ENCODE measurements around the gene GTF3C6. TPM values are rescaled to one million over a fixed set of nuclear protein-coding genes. Genes with fewer than 3 reads are reported as not detected.
"Not testable (repeated sequence)": the region's sequence is repeated elsewhere in the genome, so short reads cannot be mapped to it uniquely, and the experiment has no call there.

Gene GTF3C6
- total and polyA plus RNA-seq, 11 donors, result 55.4 to 154 (median 104) TPM

DNA sequence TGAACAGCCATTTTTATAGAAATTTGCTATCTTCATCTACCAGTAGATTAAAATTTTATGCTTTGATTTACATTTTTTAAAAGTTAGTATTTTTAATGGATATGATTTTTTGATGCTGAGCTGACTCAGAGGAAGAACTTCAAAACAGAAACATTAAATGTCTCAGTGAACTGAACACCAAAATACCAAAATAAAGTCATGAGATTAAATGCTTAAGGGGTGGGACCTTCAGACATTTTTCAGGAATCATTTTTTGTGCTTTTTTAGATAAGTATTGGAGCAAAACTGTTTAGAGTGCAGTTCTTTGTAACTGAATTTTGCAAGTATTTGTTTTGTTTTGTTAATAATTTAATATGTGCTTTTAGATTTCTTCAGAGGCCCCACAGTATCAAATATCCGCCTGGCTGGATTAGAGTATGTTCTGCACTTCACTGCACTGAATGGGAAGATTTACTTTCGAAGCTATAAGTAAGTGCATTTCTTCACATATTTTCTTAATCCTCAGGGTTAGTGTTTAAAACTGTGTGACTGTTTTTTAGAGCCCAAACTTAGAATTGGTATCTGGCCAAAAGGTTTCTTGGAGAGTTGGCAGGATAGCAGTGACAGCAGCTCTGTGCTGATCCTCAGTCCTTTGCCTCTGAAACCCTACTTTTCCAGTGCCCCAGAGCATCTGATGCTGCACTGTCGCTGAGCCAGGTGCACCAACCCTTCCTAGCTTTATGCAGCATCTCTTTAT is 57.1 kb downstream of the GTF3C6 start:
- H3K27ac ChIP-seq, result no peak overlapping the region
- TF ChIP-seq, protein P1, sequence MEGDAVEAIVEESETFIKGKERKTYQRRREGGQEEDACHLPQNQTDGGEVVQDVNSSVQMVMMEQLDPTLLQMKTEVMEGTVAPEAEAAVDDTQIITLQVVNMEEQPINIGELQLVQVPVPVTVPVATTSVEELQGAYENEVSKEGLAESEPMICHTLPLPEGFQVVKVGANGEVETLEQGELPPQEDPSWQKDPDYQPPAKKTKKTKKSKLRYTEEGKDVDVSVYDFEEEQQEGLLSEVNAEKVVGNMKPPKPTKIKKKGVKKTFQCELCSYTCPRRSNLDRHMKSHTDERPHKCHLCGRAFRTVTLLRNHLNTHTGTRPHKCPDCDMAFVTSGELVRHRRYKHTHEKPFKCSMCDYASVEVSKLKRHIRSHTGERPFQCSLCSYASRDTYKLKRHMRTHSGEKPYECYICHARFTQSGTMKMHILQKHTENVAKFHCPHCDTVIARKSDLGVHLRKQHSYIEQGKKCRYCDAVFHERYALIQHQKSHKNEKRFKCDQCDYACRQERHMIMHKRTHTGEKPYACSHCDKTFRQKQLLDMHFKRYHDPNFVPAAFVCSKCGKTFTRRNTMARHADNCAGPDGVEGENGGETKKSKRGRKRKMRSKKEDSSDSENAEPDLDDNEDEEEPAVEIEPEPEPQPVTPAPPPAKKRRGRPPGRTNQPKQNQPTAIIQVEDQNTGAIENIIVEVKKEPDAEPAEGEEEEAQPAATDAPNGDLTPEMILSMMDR (IDR thresholded peaks at IDR 0.05), result no peak
- no peak for TF ChIP-seq POLR2A (IDR thresholded peaks at IDR 0.05)
- H3K9me3 ChIP-seq, result no peaks in the 10 kb centered on the region
- DNase-seq, result no peak
- H3K4me3 ChIP-seq, result no peak overlapping the region
- H3K4me1 ChIP-seq, result peaks cover 0 to 7% (median 0%) of the 10 kb centered on the region in 12 donors
- WGBS, 4 donors, result 82 to 92% (median 90%) methylated on average over 3 of the region's 3 CpGs
- no peaks in the 10 kb centered on the region for H3K27me3 ChIP-seq
- intact Hi-C loops (cut with DNase I), result loop anchor here in 1 of 10 donors (10.0 kb wide), 1 partner anchor 1029 kb away; no protein-coding TSS in a partner anchor
- no peak for ATAC-seq
- H3K36me3 ChIP-seq, result peaks cover 0 to 74% (median 54%) of the 10 kb centered on the region in 9 donors

DNA sequence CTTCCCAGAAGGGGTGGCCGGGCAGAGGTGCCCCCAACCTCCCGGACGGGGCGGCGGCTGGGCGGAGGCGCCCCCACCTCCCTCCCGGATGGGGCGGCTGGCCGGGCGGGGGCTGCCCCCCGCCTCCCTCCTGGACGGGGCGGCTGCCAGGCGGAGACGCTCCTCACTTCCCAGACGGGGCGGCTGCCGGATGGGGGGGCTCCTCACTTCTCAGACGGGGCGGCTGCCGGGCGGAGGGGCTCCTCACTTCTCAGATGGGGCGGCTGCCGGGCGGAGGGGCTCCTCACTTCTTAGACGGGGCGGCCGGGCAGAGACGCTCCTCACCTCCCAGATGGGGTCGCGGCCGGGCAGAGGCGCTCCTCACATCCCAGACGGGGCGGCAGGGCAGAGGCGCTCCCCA is 58.7 kb downstream of the GTF3C6 start:
- not testable (repeated sequence) for DNase-seq, H3K4me3 ChIP-seq, H3K27ac ChIP-seq, ATAC-seq, H3K9me3 ChIP-seq, H3K27me3 ChIP-seq, H3K4me1 ChIP-seq
- WGBS, 4 donors, result 96 to 100% (median 98%) methylated on average over 7 to 35 of the region's 37 CpGs; no CpG with 5 or more reads in 1 of the 4 donors
- intact Hi-C loops (cut with DNase I), result loop anchor here in 1 of 10 donors (10.0 kb wide), 1 partner anchor 1028 kb away; no protein-coding TSS in a partner anchor
- H3K36me3 ChIP-seq, result peaks cover 0 to 65% (median 45%) of the 10 kb centered on the region in 9 donors

Other genes with a start within 250 kb of the GTF3C6 start
- 10 to 100 TPM in 3 of 9 donors, 1 to 10 TPM in 6; 5.0 to 16.3 (median 9.2) TPM for gene CDK19, start 143.2 kb upstream of the GTF3C6 start, total RNA-seq
- gene CDK19, start 143.2 kb upstream of the GTF3C6 start, polyA plus RNA-seq, result 1 to 10 TPM; 3.8 to 6.7 TPM
- gene AMD1, start 83.9 kb upstream of the GTF3C6 start, total RNA-seq, result 10 to 100 TPM; 44.5 to 85.6 (median 70.4) TPM
- gene AMD1, start 83.9 kb upstream of the GTF3C6 start, polyA plus RNA-seq, result 10 to 100 TPM; 41.6 to 71.0 TPM
- 10 to 100 TPM; 15.4 to 34.1 (median 22.4) TPM for gene RPF2, start 23.3 kb downstream of the GTF3C6 start, total RNA-seq
- 10 to 100 TPM; 24.5 to 38.7 TPM for gene RPF2, start 23.3 kb downstream of the GTF3C6 start, polyA plus RNA-seq
- 10 to 100 TPM in 2 of 9 donors, 1 to 10 TPM in 7; 5.1 to 16.7 (median 7.4) TPM for gene SLC16A10, start 128.8 kb downstream of the GTF3C6 start, total RNA-seq
- 1 to 10 TPM; 1.9 TPM for gene SLC16A10, start 128.8 kb downstream of the GTF3C6 start, polyA plus RNA-seq

All from heart left ventricle (tissue), 16 donors.